Measurements from ENCODE around the gene RNF166.

- TF ChIP-seq EP300 (IDR thresholded peaks at IDR 0.05; ENCODE audit: borderline replicate concordance) (no peak), RAD21 (IDR thresholded peaks at IDR 0.05; ENCODE audit: low read depth) (no peak), MAX (IDR thresholded peaks at IDR 0.05) (no peak), YY1 (IDR thresholded peaks at IDR 0.05; ENCODE audit: low read depth) (no peak), TAF1 (IDR thresholded peaks at IDR 0.05; ENCODE audit: low read depth) (no peak), CREB1 (IDR thresholded peaks at IDR 0.05; ENCODE audit: low read depth) (no peak), EGR1 (IDR thresholded peaks at IDR 0.05) (no peak), REST (IDR thresholded peaks at IDR 0.05; ENCODE audit: low read depth) (no peak), CEBPB (IDR thresholded peaks at IDR 0.05) (no peak), NFIC (IDR thresholded peaks at IDR 0.05) (no peak), ZBTB7A (IDR thresholded peaks at IDR 0.05; ENCODE audit: low read depth) (no peak), USF1 (IDR thresholded peaks at IDR 0.05) (no peak)
Measured at GRCh38 chr16:88652762-88653063, 53.5 kb downstream of the RNF166 start.

Data from Ishikawa (cell line).